Activated CD4-positive, CD25-positive, alpha-beta regulatory T cell treated with anti-CD3 and anti-CD28 coated beads, Interleukin-2, amount 50 U/mL, for 72 hours (primary cell): ENCODE results near the gene TTC38.
"Not testable (repeated sequence)": the region's sequence is repeated elsewhere in the genome, so short reads cannot be mapped to it uniquely, and the experiment has no call there.

ENCODE experiments used
- DNase-seq: peaks from one replicate; pipeline ENCODE4 v3.0.0; 2021

Gene TTC38

DNA sequence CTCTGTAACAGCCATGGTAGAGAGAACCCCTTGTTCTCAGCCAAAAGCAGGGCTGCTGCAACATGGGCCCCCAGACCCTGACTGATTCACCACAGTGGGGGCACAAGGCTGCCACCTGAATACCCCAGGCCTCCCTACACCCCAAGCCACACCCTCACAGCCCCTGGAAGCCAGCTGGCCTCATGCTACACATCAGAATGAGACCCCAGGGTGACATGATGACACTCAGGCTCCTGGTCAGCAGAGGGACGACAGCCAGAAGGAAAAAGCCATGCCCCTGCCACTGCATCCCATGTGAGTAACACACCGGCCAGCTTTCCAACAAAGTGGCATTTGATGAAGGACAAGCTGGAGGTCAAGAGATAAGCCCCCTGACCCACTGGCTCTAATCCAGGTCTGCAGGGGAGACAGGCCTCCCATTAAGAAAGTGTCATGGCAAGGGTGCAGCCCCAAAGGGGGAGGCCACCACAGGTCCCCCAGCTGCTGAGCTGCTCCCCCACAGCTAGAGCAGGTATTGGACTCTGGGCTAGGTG is 20.3 kb upstream of the TTC38 start:
- no peak for DNase-seq

DNA sequence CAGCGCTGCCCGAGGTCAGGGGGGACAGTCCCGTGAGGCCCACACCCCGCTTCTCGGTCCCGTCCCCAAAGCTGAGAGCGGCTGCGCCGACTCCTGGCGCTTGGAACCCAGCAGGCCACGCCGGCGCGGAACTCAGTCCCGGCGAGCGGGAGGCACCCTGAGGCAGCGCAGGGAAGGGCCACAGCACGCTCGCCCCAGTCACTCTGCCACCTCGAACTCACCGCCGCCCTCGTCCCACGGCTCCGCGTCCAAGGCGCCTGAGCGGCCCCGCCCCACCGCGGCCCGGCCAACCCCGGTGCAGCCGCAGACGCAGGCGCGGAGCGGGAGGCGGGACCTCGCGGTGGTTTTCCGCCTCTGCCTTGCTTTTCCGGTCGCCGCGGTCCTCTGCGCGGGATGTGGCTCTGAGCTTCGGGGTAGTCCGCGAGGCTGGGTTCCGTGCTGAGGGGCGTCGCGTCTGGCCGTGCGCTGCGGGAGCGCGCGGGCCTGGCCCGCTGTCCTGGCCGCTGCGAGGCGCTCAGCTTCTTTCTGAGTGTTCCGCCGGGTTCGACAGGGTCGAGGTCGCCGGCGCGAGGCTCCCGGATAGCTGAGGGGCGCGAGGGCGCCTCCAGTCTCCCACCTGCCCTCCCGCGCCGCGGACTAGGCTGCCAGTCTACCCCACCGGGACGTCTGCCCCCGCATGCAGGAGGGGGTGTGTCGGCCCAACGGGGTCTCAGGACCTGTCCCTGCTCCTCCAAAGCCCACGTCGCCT is 17.6 kb upstream of the TTC38 start, which contains the start of gene CDPF1:
Gene CDPF1, minus strand, starts transcription at position 259 of the 748 bp plus-strand sequence. CDS start 2,009 bp downstream, outside the sequence.
- DNase-seq: peak; percentile 94

DNA sequence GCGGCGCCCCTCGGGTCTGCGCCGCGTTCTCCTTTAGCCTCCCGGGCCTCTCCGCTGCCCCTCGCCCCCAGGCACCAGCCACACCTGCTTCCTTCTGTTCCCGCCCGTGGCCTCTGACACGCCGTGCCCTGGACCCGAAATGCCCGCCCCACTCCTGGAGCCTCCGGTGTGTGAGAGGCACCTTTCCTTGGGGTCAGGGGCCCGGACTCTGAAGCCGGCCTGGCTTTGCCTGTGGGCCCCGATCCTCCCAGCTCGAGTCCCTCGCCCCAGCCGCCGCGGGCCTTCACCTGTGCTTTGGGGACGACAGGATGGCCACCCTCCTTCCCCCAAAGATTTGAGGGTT is 17.1 kb upstream of the TTC38 start:
- peak; percentile 34 for DNase-seq

DNA sequence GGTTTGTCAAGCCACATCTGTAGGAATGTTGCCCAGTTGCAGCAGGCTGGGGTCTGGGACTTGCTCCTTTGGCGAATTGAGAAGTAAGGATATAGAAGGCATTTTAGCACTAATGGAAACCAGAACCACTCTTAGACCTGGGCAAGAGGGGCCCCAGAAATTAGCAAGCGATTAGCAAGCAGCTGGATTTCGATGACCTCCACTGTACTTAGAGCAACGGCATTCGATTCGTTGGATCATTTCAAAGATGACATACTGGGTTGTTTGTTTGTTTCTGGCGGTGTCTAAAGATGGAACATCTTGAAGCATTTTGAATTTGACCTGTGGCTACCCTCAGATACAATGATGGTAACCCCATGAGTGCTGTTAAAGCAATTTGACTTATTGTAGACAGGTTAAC is 16.5 kb upstream of the TTC38 start:
- no peak for DNase-seq

DNA sequence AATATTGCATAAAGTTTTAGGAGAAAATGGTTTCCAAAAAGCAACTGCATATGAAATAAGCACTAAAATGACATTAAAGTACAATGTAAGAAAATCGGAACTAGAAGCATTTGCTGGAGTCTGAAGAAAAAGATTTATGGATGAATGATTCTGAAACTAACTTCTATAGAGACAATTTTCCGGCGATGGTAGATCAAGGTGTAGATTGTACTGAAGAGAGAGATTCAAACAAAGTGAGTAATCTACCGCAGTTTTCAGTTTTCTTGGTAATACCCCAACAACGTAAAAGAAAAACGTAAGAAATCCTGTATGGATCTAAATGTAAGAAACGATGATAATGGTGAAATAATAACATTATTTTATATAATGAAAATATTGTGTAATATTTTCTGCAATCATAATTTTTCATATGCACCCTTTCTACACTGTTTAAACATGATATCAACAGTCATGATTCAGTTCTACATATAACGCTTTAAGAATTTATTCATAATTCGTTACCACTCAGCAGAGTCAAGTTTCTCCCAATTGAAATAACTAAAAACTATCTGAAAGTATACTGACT is 15.9 kb upstream of the TTC38 start:
- no peak for DNase-seq

DNA sequence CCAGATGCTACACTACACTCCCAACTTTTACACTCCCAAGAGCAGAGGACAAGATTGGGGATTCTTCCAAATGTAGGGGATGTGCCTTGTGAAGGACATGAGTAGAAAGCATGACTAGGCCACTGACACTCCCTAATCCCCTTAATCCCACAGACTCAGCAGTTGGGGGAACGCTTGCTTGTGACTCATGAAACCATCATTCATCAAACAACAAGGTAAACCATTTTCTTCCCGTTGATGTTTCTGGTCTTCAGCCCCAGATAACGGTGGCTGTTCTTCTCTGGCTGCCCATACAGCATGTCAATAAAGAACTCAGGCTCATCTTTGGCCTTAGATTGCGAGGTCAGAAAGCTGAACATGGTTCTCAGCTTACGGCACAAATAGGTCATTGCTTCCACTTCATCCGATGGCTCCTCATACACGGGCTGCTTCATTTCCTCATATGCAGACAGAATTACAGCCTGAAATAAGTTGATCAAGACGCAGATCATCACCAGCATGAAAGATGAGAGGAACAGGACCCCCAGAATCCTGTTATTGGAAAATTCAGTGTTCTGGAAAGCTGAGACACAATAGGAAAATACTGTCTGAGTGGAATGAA is 11.3 kb upstream of the TTC38 start:
- no peak for DNase-seq

DNA sequence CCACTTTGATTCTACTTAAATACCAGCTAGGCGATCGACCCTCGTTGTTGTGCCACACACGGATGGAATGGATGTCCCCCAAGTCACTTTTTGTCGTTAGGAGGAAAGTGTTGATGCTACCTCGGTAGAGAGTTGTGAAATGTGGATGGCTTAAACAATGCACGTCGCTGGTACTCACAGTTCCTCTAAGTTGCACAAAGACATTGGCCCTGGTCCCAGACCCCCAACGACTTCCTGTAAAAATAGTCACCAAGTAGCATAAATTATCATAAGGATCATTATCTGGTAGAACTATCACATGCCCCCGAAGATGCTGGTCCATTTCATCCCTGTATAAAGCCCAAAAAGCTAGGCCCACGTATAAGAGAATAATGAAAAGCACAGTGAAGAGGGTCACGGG is 8.4 kb upstream of the TTC38 start:
- peak; percentile 6 for DNase-seq

DNA sequence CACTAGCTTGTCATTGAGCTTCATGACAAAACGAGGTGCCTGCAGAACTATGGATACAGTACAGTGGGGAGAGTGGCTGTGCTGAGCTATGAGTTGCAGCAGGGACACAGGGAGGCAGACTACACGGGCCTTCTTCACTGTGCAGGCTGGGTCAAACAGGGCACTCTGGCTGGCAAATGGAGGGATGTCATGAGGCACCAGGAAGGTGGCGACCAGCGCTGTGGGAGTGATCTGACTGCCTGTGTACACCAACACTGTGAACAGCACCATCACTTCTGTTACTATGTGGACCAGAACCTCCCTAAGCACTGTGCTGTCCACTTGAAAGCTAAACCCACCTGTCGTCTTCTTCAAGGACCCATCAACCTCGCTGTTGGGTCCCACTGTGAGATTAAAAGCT is 7.8 kb upstream of the TTC38 start:
- DNase-seq: no peak

DNA sequence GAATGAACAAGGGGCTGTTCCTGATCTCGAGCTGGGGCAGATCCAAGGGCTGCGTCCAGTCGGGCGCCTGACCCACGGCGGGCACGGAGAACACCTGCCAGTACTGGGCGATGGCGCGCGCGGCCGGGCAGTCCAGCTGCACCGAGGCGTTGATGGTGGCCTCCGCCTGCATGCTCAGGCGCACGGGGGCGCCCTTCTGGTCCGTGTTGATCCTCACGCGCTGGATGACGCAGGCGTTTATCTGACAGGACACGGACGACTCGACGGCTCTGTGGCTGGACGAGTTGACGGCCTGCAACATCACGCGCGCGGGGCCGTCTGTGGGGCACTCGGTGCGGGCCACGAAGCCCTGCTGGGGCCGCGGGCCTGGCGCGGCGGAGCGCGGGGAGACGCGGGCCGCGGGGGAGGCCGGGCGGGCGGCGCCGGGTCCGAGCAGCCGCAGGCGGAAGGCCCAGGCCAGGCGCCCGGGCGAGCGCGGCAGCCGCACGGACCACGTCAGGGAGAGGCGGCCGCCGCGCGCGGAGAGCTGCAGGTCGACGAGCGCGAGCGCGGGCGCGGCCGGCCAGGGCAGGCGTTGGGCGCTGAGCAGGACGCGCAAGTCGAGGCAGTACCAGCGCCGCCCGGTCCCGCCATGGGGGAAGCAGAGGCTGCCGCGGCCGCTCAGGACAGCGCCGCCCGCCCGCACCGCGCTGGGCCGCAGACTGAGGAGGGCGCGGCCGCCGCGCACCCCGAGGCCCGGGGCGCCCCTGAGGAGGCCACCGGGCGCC is 5.2 kb upstream of the TTC38 start:
- peak; percentile 46 for DNase-seq

DNA sequence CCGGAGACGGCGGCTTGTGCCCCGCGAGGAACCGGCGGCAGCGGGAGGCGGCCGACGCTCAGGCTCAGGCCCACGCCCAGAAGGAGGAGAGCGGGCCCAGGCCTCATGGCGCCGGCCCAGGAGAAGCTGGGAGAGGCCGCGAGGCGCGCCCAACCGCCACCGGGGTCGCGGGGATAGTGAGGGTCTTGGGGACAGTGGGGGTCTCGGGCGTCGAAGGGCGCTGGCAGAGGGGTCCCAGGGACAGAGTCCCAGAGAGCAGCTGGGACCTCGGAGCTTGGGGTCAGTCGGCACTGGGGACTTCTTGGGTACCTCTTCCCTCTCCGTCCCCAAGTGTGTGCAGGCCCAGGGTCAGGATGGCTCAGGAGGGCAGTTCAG is 4.6 kb upstream of the TTC38 start, which contains the start of gene PKDREJ:
Gene PKDREJ, minus strand, starts transcription at position 128 of the 375 bp plus-strand sequence. Its CDS starts 21 bp downstream, at position 107.
- DNase-seq: no peak

DNA sequence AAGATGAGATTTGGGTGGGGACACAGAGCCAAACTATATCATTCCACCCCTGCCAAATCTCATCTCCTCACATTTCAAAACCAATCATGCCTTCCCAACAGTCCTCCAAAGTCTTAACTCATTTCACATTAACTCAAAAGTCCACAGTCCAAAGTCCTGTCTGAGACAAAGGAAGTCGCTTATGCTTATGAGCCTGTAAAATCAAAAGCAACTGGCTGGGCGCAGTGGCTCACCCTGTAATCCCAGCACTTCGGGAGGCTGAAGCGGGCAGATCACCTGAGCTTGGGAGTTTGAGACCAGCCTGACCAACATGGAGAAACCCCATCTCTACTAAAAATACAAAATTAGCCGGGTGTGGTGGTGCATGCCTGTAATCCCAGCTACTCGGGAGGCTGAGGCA is 3.3 kb upstream of the TTC38 start:
- not testable (repeated sequence) for DNase-seq

DNA sequence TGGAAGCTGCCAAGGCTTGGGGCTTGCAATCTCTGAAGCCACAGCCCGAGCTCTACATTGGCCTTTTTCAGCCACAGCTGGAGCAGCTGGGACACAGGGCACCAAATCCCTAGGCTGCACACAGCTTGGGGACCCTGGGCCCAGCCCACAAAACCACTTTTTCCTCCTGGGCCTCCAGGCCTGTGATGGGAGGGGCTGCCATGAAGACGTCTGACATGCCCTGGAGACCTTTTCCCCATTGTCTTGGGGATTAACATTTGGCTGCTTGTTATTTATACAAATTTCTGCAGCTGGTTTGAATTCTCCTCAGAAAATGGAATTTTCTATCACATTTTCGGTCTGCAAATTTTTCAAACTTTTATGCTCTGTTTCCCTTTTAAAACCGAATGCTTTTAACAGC is 2.2 kb upstream of the TTC38 start:
- not testable (repeated sequence) for DNase-seq

DNA sequence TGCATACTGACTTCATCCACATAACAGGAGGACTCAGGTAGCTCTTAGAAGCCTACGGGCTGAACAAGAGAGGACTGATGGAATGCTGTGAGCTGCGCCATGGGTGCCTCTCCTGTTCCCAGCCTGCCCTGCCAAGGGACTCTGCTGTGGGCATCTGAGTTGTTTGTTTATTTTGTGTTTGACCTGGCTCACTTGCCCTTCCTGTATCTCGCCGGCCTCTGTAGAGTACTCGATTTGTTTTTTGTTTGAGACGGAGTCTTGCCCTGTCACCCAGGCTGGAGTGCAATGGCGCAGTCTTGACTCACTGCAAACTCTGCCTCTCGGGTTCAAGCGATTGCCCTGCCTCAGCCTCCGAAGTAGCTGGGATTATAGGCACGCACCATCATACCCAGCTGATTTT is 1.8 kb downstream of the TTC38 start:
- no peak for DNase-seq

DNA sequence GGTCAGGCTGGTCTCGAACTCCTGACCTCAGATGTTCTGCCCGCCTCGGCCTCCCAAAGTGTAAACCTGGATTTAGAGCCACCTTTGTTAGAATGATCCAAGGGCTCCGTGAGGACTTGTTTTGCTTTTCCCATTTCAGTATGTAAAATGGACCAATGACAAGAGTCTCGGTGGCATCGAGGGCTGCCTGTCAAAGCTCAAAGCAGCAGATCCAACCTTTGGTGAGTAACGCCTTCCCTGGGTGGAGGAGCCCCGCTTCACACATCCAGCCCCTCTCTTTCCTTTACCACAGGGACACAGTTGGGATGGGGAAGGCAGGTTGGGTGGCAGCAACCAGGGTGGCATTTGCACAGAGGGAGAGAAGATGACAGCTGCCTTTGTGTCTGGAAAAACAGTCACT is 4.4 kb downstream of the TTC38 start:
- no peak for DNase-seq

DNA sequence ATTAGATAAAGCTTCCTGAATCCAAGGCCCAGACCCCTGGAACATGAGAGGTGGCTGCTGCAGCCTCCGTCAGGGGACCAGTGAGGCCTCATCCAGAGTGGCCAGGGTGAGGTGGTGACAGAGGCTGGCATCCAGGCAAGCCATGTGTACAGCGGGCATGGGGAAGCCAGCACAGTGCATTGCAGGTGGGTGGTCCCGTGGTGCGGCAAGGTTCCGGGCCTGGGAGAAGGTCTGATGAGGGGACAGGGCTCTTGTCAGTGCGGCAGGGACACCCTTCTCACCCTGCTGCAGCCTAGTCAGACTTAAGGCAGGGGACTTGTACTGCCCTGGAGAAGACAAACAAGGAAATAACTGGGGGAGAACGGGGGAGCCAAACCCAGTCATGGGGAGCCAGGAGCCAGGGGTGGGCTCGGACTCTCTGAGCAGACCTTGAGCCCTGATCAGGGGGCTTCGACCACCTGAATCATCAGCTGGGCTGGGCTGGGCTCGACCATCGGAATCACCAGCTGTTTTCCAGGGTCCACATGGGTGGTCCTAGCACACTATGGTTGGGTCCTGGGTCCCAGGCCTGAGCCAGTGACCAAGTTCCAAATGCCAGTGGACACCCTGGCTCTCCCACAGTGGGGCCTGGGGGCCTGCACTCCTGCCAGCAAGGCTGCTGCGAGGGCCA is 5.1 kb downstream of the TTC38 start:
- no peak for DNase-seq

DNA sequence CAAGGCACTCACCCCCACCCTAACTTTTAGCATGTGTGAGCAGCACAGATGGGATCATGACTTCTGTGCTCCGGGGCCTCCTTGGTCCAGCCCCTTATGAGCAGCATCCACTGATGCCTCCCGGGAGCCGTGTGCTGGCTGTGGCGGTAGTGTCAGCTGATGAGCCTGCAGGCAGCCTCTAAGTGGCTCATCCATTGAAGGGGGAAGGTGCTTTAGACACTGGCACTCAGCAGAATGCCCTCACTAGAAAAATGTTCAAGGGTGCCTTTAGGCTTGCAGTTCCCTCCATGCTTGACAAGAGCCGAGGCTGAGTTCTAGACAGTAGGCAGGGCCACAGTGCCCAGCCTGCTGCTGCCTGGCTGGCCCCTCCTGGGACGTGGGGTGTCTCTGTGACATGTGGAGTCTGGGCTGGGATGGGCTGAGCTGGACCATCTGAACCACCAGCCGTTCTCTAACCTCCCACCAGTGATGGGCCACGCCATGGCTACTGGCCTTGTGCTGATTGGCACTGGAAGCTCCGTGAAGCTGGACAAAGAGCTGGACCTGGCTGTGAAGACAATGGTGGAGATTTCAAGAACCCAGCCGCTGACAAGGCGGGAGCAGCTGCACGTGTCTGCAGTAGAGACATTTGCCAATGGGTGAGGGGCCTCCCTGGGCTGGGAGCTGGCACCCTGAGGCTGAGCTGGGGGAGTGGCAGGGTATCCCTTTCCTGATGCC is 5.8 kb downstream of the TTC38 start:
- no peak for DNase-seq

DNA sequence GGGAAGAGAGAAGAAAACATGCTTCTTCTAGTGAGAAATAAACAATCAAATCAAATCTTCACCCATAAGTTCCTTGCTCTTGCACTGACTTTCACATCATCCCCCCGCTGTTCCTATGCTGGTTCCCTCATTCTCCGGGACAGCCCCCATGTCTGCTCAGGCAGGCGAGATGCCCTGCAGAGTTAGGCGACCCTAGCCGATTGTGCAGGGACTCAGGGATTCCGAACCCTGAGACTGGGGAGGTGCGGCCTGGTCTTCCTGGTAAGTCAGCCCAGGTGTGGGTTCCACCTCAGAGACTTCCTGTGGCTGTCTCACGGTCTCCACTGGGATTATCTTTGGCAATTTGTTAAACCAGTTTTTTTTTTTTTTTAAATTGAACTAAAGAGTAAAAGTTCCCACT is 6.6 kb downstream of the TTC38 start:
- DNase-seq: no peak

DNA sequence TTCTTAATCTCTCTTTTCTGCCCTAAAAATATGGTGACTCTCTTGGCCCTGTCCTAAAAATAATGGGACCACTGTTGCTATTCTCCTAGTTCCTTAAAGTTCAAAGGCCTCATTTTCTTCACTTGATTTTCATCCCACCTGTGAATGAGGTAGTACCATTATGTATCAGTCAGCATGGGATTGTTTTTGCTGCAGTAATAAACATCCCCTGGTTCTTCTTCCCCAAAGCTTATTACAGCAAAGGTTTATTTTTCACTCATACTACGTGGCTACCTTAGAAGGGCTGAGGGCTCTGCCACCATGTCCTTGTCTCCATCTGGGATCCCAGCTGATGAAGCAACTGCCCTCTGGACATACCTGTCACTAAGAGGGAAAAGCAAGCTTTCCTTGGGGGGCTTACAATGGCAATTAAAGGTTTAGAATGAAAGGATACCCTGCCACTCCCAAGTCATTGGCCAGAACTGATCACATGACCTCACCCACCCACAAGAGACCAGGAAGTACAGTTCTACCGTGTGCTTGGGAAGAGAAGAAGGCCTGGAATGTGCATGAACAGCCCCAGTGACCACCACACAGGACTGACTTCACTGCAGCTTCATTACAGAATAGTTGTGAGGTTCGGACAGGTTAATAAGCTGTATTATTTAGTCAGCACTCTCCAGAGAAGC is 7.8 kb downstream of the TTC38 start:
- DNase-seq: no peak

DNA sequence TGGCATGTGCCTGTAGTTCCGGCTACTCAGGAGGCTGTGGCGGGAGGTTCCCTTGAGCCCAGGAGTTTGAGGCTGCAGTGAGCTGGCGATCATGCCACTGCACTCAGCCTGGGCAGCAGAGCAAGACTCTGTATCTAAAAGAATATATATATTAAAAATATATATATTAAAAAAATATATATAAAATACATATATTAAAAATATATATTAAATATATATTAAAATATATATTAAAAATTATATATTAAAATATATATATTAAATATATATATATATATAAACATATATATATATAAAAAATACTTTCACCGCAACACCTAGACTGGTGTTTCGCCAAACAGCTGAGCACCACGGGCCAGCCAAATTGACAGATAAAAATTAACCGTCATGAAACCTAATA is 8.8 kb downstream of the TTC38 start:
- no peak for DNase-seq

DNA sequence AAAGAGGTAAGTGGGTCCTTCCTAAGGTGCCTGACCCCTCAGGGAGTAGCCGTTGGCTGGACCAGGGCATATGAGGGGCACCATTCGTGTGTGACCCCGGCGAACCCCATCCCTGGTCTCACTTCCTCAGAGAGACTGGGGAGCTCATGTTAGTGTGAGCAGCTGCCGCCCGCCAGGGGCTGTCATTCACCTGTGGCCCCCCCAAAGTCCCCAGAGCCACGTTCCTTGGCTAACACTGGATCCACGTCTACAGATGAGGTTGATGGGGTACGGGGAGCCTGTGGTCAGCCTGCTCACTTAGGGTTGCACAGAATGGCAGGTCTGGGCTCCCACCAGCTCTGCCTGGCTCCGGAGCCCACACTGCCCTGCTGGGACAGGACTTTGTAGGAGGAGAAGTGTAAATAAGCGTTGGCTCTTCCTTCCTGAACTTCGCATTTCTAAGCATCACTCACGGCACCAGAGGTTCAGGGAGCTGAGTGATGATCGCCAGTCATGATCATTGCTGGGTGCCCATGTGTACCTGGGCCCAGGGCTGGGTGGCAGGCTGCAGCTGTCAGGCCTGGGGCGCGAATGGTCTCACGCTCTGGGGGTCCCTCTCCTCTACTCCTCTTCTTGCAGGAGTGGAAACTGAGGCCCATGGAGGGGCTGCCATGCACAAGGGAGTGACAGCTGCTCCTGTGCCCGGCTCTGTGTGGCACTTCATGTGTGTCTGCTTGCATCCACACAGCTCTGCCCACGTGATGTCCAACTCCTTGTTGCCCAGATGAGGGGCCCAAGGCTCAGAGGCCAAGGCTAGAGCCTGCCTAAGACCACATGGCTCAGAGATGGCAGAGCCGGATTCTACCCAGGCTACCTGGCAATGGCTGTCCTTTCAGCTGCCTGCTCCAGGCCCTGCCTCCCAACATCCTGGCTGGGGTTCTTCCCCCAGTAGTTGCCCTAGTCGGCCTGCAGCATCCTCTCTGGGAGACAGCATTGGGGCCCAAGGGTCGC is 11.1 kb downstream of the TTC38 start:
- DNase-seq: no peak
